DOHH2 (cell line): ENCODE results near the gene MIEF2.
"Not testable (repeated sequence)": the region's sequence is repeated elsewhere in the genome, so short reads cannot be mapped to it uniquely, and the experiment has no call there.

Experiments used
- CTCF ChIP-seq: fragments of 200-600 bp; sonication (generic); IDR thresholded peaks from one replicate; pipeline ENCODE4 v1.5.1; 2014; ENCODE audit warnings: antibody characterized with exemption, mild to moderate bottlenecking, low read depth, low read length; ENCODE audit not compliant: poor library complexity, severe bottlenecking
- EZH2phosphoT487 ChIP-seq: fragments of 200-600 bp; sonication (generic); IDR thresholded peaks from 2 replicates; pipeline ENCODE4 v1.6.1; 2017; ENCODE audit warnings: borderline replicate concordance, mild to moderate bottlenecking, antibody characterized with exemption, low read length, moderate library complexity, mixed read lengths

GRCh38 chr17:18216906-18217305 lies 43.6 kb upstream of the MIEF2 start:
- not testable (repeated sequence) for TF ChIP-seq CTCF, EZH2phosphoT487
